Measurements from ENCODE around the gene CES2.

The CES2 gene

DNA sequence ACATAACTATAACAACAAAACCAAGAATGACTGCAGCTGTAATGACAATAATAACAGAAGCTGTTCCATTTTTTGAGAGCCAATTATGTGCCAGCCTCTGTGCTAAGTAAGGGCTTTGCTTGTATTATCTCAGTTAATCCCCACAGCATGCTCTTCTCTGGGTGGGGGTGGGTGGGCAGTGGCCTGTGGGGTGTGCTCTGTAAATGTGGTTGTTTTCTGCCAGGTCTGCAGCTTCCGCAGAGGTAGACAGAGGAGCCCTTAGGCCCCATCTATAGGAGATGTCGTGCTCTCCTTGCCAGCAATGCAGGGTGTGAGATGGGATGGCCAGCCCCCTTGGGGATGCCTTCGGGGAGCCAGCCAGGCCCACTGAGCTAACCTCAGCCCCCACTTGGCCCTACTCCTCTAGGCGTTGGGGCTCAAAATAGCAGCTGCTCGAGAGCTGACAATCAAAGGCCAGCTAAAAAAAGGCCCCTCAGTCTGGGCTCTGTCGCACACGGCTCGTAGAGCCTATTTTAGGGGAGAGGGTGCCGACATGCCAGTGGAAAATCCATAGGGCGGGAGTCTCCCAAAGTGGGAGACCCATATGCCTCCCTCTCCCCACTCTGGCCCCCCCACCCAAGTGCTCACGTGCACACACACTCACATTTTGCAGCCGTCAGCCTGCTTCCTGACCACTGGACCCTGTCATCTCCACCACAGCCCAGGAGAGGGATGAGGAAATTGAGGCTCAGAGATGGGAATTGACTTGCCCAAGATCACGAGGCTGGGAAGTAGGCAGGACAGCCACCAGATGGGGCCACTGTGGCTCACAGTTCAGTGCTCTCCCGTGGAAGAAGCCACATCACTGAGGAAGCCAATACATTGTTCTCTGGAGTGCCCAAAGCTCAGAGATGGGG lies 32.4 kb upstream of the CES2 start:
- DNase-seq, result no peak

- DNase-seq, result no peak
These were observed 31.5 kb upstream of the CES2 start for GRCh38 chr16:66903544-66904427.

GRCh38 chr16:66904428-66904845 lies 30.9 kb upstream of the CES2 start:
- no peak for DNase-seq

DNA sequence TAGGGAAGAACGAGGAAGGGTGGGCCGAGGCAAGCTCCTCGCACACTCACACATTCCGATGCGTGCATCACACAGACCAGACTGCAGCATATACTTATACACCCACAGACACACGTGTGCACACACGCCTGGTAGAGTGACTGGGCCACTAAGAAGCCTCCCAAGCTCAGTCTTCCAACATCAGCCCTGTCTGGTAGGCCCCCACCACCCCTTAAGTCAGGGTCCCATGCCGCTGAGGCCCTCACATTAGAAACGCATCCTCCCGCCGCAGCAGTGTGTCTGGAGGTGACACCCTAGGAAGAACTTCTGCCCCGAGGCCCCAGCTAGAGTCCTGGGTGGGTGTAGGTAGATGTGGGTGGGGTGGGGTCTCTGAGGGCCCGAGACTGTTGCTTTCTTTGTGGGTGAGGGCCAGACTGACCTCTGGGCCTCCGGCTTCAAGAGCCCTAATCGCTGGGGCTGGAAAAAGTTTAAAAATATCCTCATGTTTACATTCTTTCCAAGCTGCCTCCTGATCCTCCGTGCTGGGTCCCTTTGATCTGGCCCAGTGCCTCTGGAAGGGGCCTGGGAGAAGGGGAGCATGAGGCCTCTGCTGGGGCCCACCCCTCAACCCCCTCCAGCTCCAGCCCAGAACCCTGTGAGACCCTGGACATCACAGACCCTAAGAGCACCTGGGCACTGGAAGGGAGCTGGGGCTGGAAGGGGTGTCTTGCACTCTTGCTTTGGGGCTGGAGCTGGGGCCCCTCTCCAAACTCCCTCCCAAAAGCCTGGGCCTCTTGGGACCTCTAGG lies 30.3 kb upstream of the CES2 start:
- DNase-seq, result no peak

- no peak for DNase-seq
These were observed 29.4 kb upstream of the CES2 start for GRCh38 chr16:66905633-66906539.

- no peak for DNase-seq
These were observed 28.1 kb upstream of the CES2 start for GRCh38 chr16:66906916-66907836.

DNA sequence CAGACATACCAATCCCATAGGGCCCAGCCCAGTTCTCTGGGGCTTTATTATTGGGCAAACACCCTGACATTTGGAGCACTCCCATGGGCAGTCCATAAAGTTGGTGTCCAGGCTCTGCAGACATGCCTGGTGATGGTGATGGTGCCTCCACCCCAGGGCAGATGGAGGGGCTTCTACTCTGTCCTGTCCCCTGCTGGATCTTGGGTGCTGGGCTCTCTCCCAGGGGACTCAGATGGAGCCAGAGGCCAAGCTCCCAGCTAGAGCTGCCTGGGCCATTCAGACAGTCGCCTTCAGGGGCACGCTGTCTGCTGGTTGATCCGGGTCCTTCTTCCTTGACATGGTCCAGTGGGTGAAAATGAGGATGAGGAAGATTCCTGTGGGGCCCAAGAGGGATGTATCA lies 27.2 kb upstream of the CES2 start:
- DNase-seq, result no peak

GRCh38 chr16:66908762-66909559 lies 26.4 kb upstream of the CES2 start:
- DNase-seq, result no peak

DNA sequence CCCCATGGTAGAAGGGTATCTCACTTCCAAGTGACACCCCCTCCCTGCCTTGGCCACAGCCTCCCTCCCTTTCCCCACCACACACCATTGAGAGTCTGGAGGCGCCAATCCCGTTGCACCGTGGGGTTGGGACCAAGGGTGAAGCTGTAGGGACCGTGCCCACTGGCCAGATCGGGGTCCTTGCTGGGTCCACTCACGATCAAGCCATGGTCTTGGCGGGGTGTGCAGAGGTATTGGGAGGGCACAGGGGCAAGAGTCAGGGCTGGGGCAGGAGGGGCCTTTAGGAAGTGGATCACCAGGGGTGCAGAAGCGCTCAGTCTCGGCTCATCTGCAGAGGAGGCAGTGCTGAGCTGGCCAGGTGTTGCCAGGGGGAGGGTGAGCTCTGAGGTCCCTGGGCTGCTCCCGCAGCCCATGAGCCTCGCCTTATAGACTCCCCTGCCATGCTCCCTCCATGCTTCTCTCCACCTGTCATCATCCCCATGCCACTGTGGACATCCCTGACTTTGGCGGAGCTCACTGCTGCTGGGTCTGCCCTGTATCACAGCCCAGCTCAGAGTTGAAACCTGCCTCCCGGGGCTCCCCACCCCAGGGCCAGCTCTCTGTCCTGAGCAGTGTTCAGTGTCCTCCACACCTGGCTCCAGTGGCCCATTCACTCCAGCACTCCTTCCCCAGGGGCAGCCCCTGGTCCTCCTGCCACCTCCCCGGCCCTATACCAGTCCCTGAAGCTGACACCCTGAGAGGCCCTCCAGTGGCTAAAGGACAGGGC lies 25.0 kb upstream of the CES2 start:
- no peak for DNase-seq

GRCh38 chr16:66911112-66911511 lies 24.2 kb upstream of the CES2 start:
- no peak for DNase-seq

GRCh38 chr16:66911801-66912200 lies 23.5 kb upstream of the CES2 start:
- no peak for DNase-seq

DNA sequence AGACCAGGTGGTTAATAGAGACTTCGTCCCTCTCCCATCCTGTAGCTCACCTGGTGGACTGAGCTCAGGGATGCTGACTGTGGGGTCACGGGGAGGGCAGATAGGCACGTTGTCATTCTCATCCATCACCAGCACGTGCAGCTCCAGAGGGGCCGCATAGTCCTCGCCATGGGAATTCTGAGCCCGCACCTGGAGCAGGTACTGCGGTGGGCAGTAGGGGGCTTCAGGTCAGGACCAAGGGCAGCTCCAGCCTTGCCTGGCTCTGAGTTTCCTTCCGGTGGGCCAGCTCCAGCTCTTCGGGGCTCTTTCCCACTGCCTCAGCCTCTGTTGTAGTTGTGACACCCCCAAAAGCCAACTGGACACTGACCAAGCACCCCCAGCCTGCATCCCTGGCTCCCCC lies 22.2 kb upstream of the CES2 start:
- no peak for DNase-seq

DNA sequence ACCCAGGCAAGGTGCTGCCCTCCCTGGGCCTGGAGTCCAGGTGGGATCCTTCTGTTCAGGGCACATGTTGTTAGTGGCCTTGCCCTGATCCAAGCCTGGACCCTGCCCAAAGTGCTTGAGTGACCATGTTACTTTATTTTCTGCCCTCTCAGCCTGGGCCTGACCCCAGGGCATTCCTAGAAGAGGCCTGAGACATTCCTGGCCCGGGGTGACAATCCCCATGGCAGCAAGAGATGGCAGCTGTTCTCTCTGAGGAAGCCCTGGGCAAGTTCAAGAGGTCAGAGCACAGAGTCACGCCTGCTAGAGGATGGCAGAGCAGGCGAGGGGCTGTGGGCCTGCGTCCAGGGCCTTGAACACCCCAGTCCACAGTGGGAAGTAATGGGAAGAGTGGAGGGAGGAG lies 21.6 kb upstream of the CES2 start:
- no peak for DNase-seq

- no peak for DNase-seq
These were observed 20.8 kb upstream of the CES2 start for GRCh38 chr16:66914541-66914940.

DNA sequence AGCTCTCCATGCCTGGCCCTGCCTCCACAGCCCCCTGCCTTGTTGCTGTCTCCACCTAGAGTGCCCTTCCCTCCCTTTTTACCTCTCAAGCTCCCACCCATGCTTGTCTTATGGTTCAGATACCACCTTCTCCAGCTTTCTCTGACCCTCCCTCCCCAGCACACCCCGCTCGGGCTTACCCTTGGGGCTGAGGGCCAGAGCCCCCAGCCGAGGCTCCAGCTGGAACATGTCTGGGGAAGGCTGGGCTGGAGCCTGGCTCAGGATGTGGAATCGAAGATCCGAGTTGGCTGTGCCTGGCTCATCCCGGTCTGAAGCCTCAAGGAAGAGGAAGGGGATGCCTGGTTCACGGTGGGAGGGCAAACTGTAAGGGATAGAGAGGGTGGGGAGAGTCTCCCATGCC lies 20.3 kb upstream of the CES2 start:
- DNase-seq, result no peak

DNA sequence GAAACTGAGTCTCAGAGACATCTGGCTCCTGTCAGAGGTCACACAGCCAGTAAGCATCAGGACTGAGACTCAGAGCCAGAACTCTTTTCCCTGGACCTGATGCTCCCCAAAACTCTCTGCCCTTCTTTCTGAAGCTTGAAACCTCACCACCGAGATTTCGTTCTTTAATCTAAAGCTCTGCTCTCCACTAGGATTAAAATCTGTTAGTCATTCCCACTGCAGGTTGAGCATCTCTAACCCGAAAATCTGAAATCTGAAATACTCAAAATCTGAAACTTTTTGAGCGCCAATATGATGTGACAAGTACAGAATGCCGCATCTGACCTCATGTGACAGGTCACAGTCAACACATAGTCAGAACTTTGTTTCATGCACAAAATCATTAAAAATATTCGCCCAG lies 18.8 kb upstream of the CES2 start:
- DNase-seq, result no peak

- no peak for DNase-seq
These were observed 17.6 kb upstream of the CES2 start for GRCh38 chr16:66917741-66918140.

- DNase-seq, result no peak
These were observed 17.0 kb upstream of the CES2 start for GRCh38 chr16:66918355-66918754.

Measured in HCEC 1CT (cell line).